ENCODE measurements around the gene MLANA.

MLANA gene

GRCh38 chr9:5868235-5868634 lies 22.5 kb upstream of the MLANA start:
- TF ChIP-seq POLR2AphosphoS5 (IDR thresholded peaks at IDR 0.05; ENCODE audit: low read depth, low read length) = no peak
- no peak for TF ChIP-seq FOXP2 (optimal IDR thresholded peaks at IDR 0.05; ENCODE audit: borderline replicate concordance, extremely low read depth, extremely low read length, insufficient read depth)
- no peak for TF ChIP-seq SIN3A (IDR thresholded peaks at IDR 0.05; ENCODE audit: borderline replicate concordance, insufficient read depth, low read length)
- TF ChIP-seq REST (IDR thresholded peaks at IDR 0.05; ENCODE audit: insufficient read depth in 1 of 2, low read depth in 2 of 2, low read length in 2 of 2) = no peak
- TF ChIP-seq TAF1 (IDR thresholded peaks at IDR 0.05; ENCODE audit: borderline replicate concordance, insufficient read depth, low read length) = no peak

GRCh38 chr9:5869315-5870019 lies 21.2 kb upstream of the MLANA start:
- TF ChIP-seq REST (IDR thresholded peaks at IDR 0.05; ENCODE audit: insufficient read depth in 1 of 2, low read depth in 2 of 2, low read length in 2 of 2) (no peak), POLR2AphosphoS5 (IDR thresholded peaks at IDR 0.05; ENCODE audit: low read depth, low read length) (no peak), TAF1 (IDR thresholded peaks at IDR 0.05; ENCODE audit: borderline replicate concordance, insufficient read depth, low read length) (no peak), SIN3A (IDR thresholded peaks at IDR 0.05; ENCODE audit: borderline replicate concordance, insufficient read depth, low read length) (no peak), FOXP2 (optimal IDR thresholded peaks at IDR 0.05; ENCODE audit: borderline replicate concordance, extremely low read depth, extremely low read length, insufficient read depth) (no peak)

- no peak for TF ChIP-seq SIN3A (IDR thresholded peaks at IDR 0.05; ENCODE audit: borderline replicate concordance, insufficient read depth, low read length)
Observed at GRCh38 chr9:5870020-5870339, 20.7 kb upstream of the MLANA start.

- no peak for TF ChIP-seq REST (IDR thresholded peaks at IDR 0.05; ENCODE audit: insufficient read depth in 1 of 2, low read depth in 2 of 2, low read length in 2 of 2)
- TF ChIP-seq SIN3A (IDR thresholded peaks at IDR 0.05; ENCODE audit: borderline replicate concordance, insufficient read depth, low read length) = no peak
- no peak for TF ChIP-seq TAF1 (IDR thresholded peaks at IDR 0.05; ENCODE audit: borderline replicate concordance, insufficient read depth, low read length)
- TF ChIP-seq FOXP2 (optimal IDR thresholded peaks at IDR 0.05; ENCODE audit: borderline replicate concordance, extremely low read depth, extremely low read length, insufficient read depth) = no peak
- TF ChIP-seq POLR2AphosphoS5 (IDR thresholded peaks at IDR 0.05; ENCODE audit: low read depth, low read length) = no peak
Observed at GRCh38 chr9:5870691-5871090, 20.0 kb upstream of the MLANA start.

GRCh38 chr9:5871785-5872184 lies 18.9 kb upstream of the MLANA start:
- TF ChIP-seq SIN3A (IDR thresholded peaks at IDR 0.05; ENCODE audit: borderline replicate concordance, insufficient read depth, low read length) (no peak), TAF1 (IDR thresholded peaks at IDR 0.05; ENCODE audit: borderline replicate concordance, insufficient read depth, low read length) (no peak), REST (IDR thresholded peaks at IDR 0.05; ENCODE audit: insufficient read depth in 1 of 2, low read depth in 2 of 2, low read length in 2 of 2) (no peak), FOXP2 (optimal IDR thresholded peaks at IDR 0.05; ENCODE audit: borderline replicate concordance, extremely low read depth, extremely low read length, insufficient read depth) (no peak), POLR2AphosphoS5 (IDR thresholded peaks at IDR 0.05; ENCODE audit: low read depth, low read length) (no peak)

All from PFSK-1 (cell line).